ENCODE results near the gene SUN2.

- TF ChIP-seq KLF9 (tag by site-specific recombination; IDR thresholded peaks at IDR 0.05; ENCODE audit: low read depth) = no peak
- no peak for TF ChIP-seq CTCF (tag by site-specific recombination; IDR thresholded peaks at IDR 0.05)
Observed at GRCh38 chr22:38798496-38798895, 42.7 kb upstream of the SUN2 start.

All from HEK293 (cell line).